Measurements from ENCODE around the gene GPRC5C. TPM values are rescaled to one million over a fixed set of nuclear protein-coding genes. Genes with fewer than 3 reads are reported as not detected.

Gene GPRC5C
- total RNA-seq, 2 experiments from 2014 or later: 0.68 to 1.2 TPM

GRCh38 chr17:74430706-74431567, 951 bp upstream of the GPRC5C start:
- DNase-seq: no peak
- no peaks in the 10 kb centered on the region for H3K36me3 Mint-ChIP-seq (ENCODE audit: low read depth)
- ChIA-PET POLR2A (no interaction called here), CTCF (interaction anchor here (1.6 to 2.1 kb wide), 2 partner anchors 8 to 27 kb away, joined by 3 to 5 read pairs; no protein-coding TSS in a partner anchor)
- no peak overlapping the region for H3K27ac Mint-ChIP-seq
- H3K27me3 Mint-ChIP-seq: peaks cover 66% of the 10 kb centered on the region
- H3K4me1 Mint-ChIP-seq: peaks cover 13% of the 10 kb centered on the region
- H3K9me3 Mint-ChIP-seq: no peaks in the 10 kb centered on the region
- H3K4me3 Mint-ChIP-seq: no peak overlapping the region

- POLR2A ChIA-PET: no interaction called here
These were observed 469 bp downstream of the GPRC5C start for GRCh38 chr17:74432424-74432690.

GRCh38 chr17:74432766-74433391, 991 bp downstream of the GPRC5C start:
- POLR2A ChIA-PET: no interaction called here
- CTCF ChIA-PET: no interaction called here
- Mint-ChIP-seq H3K4me1 (peaks cover 13% of the 10 kb centered on the region), H3K27me3 (peaks cover 65% of the 10 kb centered on the region), H3K4me3 (no peak overlapping the region), H3K36me3 (ENCODE audit: low read depth) (no peaks in the 10 kb centered on the region), H3K9me3 (peaks cover 3% of the 10 kb centered on the region), H3K27ac (no peak overlapping the region)
- no peak for DNase-seq

More at GRCh38 chr17:74432424-74432690, 469 bp downstream of the GPRC5C start:
- H3K4me3 Mint-ChIP-seq: no peak overlapping the region
- peaks cover 13% of the 10 kb centered on the region for H3K4me1 Mint-ChIP-seq
- no peaks in the 10 kb centered on the region for H3K36me3 Mint-ChIP-seq (ENCODE audit: low read depth)
- DNase-seq: no peak
- no peaks in the 10 kb centered on the region for H3K9me3 Mint-ChIP-seq
- no peak overlapping the region for H3K27ac Mint-ChIP-seq
- H3K27me3 Mint-ChIP-seq: peaks cover 67% of the 10 kb centered on the region
- CTCF ChIA-PET: no interaction called here

- Mint-ChIP-seq H3K27ac (no peak overlapping the region), H3K27me3 (peaks cover 61% of the 10 kb centered on the region), H3K4me3 (no peak overlapping the region), H3K9me3 (peaks cover 6% of the 10 kb centered on the region), H3K4me1 (peaks cover 13% of the 10 kb centered on the region), H3K36me3 (ENCODE audit: low read depth) (peaks cover under 1% of the 10 kb centered on the region)
- ChIA-PET CTCF (no interaction called here), POLR2A (no interaction called here)
- DNase-seq: no peak
These were observed 1.7 kb downstream of the GPRC5C start for GRCh38 chr17:74433421-74434121.

GRCh38 chr17:74435775-74436359, 4.0 kb downstream of the GPRC5C start:
- no peak for DNase-seq
- Mint-ChIP-seq H3K27ac (no peak overlapping the region), H3K4me1 (peaks cover 9% of the 10 kb centered on the region), H3K36me3 (ENCODE audit: low read depth) (peaks cover 8% of the 10 kb centered on the region), H3K27me3 (peaks cover 49% of the 10 kb centered on the region), H3K4me3 (no peak overlapping the region), H3K9me3 (peaks cover 13% of the 10 kb centered on the region)
- POLR2A ChIA-PET: interaction anchor here (1.2 kb wide), 1 partner anchor 13 kb away, joined by 3 read pairs; no protein-coding TSS in a partner anchor
- CTCF ChIA-PET: interaction anchor here (1.5 to 2.3 kb wide), 4 partner anchors 9 to 48 kb away, joined by 3 to 11 read pairs (median 6); no protein-coding TSS in a partner anchor

- H3K27me3 Mint-ChIP-seq: peaks cover 38% of the 10 kb centered on the region
- H3K27ac Mint-ChIP-seq: no peak overlapping the region
- ChIA-PET CTCF (interaction anchor here (0.6 to 2.6 kb wide), 15 partner anchors 7 to 240 kb away, joined by 3 to 16 read pairs (median 4); no protein-coding TSS in a partner anchor), POLR2A (interaction anchor here (1.6 kb wide), 1 partner anchor 58 kb away, joined by 4 read pairs; no protein-coding TSS in a partner anchor)
- peaks cover 2% of the 10 kb centered on the region for H3K4me1 Mint-ChIP-seq
- H3K9me3 Mint-ChIP-seq: peaks cover 13% of the 10 kb centered on the region
- no peak overlapping the region for H3K4me3 Mint-ChIP-seq
- peaks cover 8% of the 10 kb centered on the region for H3K36me3 Mint-ChIP-seq (ENCODE audit: low read depth)
- no peak for DNase-seq
These were observed 5.8 kb downstream of the GPRC5C start for GRCh38 chr17:74437702-74438101.

GRCh38 chr17:74439691-74440567, 8.0 kb downstream of the GPRC5C start:
- DNase-seq: no peak
- H3K4me3 Mint-ChIP-seq: no peak overlapping the region
- peaks cover 2% of the 10 kb centered on the region for H3K4me1 Mint-ChIP-seq
- no peak overlapping the region for H3K27ac Mint-ChIP-seq
- H3K9me3 Mint-ChIP-seq: peaks cover 13% of the 10 kb centered on the region
- peaks cover 23% of the 10 kb centered on the region for H3K27me3 Mint-ChIP-seq
- peaks cover 8% of the 10 kb centered on the region for H3K36me3 Mint-ChIP-seq (ENCODE audit: low read depth)
- CTCF ChIA-PET: no interaction called here
- POLR2A ChIA-PET: no interaction called here

- ChIA-PET POLR2A (no interaction called here), CTCF (interaction anchor here (0.6 kb wide), 1 partner anchor 51 kb away, joined by 3 read pairs; no protein-coding TSS in a partner anchor)
- Mint-ChIP-seq H3K4me1 (peaks cover 2% of the 10 kb centered on the region), H3K36me3 (ENCODE audit: low read depth) (peaks cover 8% of the 10 kb centered on the region), H3K27me3 (peaks cover 13% of the 10 kb centered on the region), H3K4me3 (no peak overlapping the region), H3K9me3 (peaks cover 13% of the 10 kb centered on the region), H3K27ac (no peak overlapping the region)
- no peak for DNase-seq
These were observed 9.6 kb downstream of the GPRC5C start for GRCh38 chr17:74441537-74441936.

- DNase-seq: no peak
- H3K4me3 Mint-ChIP-seq: no peak overlapping the region
- H3K4me1 Mint-ChIP-seq: peaks cover 4% of the 10 kb centered on the region
- H3K27ac Mint-ChIP-seq: no peak overlapping the region
- peaks cover 12% of the 10 kb centered on the region for H3K27me3 Mint-ChIP-seq
- peaks cover 8% of the 10 kb centered on the region for H3K36me3 Mint-ChIP-seq (ENCODE audit: low read depth)
- ChIA-PET CTCF (interaction anchor here (0.6 kb wide), 1 partner anchor 50 kb away, joined by 3 read pairs; no protein-coding TSS in a partner anchor), POLR2A (no interaction called here)
- peaks cover 13% of the 10 kb centered on the region for H3K9me3 Mint-ChIP-seq
These were observed 10.4 kb downstream of the GPRC5C start for GRCh38 chr17:74442291-74442669.

GRCh38 chr17:74442670-74443515, 11.0 kb downstream of the GPRC5C start:
- Mint-ChIP-seq H3K9me3 (peaks cover 10% of the 10 kb centered on the region), H3K27me3 (peaks cover 17% of the 10 kb centered on the region), H3K27ac (no peak overlapping the region), H3K4me1 (peaks cover 4% of the 10 kb centered on the region), H3K36me3 (ENCODE audit: low read depth) (peaks cover 8% of the 10 kb centered on the region), H3K4me3 (no peak overlapping the region)
- POLR2A ChIA-PET: no interaction called here
- CTCF ChIA-PET: interaction anchor here (1.4 to 1.8 kb wide), 3 partner anchors 10 to 75 kb away, joined by 3 to 4 read pairs (median 4); no protein-coding TSS in a partner anchor
- DNase-seq: no peak

- no peak for DNase-seq
- no peak overlapping the region for H3K27ac Mint-ChIP-seq
- POLR2A ChIA-PET: no interaction called here
- CTCF ChIA-PET: interaction anchor here (1.4 to 1.8 kb wide), 3 partner anchors 9 to 75 kb away, joined by 3 to 4 read pairs (median 4); no protein-coding TSS in a partner anchor
- peaks cover 5% of the 10 kb centered on the region for H3K9me3 Mint-ChIP-seq
- H3K36me3 Mint-ChIP-seq (ENCODE audit: low read depth): peaks cover 6% of the 10 kb centered on the region
- H3K4me3 Mint-ChIP-seq: no peak overlapping the region
- H3K4me1 Mint-ChIP-seq: peaks cover 4% of the 10 kb centered on the region
- H3K27me3 Mint-ChIP-seq: peaks cover 16% of the 10 kb centered on the region
These were observed 11.8 kb downstream of the GPRC5C start for GRCh38 chr17:74443516-74444296.
